ENCODE data around the gene EGFR.

The EGFR gene

DNA sequence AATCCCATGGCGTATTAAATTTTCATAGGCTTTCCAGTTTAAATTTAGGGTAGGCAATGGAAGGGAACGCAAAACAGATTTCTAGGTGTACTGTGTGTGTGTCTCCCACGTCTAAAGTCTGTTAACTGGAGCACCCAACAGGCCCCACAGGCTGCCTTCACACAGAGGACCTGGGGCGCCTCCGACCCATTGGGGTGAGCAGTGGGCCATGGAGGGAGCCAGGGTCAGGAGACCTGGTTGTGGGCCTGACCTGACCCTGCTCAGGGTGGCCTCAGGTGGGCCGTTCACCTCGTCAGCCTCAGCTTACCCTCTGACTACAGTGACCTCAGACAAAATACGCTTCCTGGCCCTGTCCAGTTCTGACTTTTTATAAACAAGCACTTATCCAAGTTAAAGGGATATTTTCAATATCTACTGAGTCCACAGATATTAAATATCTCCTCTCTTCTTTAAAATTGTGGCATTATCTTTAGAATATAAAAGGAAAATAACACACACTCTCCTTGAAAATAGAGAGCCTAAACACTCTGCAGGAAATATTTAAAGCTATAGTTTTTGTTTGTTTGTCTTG, 159.6 kb downstream of the EGFR start:
- no peak for DNase-seq

DNA sequence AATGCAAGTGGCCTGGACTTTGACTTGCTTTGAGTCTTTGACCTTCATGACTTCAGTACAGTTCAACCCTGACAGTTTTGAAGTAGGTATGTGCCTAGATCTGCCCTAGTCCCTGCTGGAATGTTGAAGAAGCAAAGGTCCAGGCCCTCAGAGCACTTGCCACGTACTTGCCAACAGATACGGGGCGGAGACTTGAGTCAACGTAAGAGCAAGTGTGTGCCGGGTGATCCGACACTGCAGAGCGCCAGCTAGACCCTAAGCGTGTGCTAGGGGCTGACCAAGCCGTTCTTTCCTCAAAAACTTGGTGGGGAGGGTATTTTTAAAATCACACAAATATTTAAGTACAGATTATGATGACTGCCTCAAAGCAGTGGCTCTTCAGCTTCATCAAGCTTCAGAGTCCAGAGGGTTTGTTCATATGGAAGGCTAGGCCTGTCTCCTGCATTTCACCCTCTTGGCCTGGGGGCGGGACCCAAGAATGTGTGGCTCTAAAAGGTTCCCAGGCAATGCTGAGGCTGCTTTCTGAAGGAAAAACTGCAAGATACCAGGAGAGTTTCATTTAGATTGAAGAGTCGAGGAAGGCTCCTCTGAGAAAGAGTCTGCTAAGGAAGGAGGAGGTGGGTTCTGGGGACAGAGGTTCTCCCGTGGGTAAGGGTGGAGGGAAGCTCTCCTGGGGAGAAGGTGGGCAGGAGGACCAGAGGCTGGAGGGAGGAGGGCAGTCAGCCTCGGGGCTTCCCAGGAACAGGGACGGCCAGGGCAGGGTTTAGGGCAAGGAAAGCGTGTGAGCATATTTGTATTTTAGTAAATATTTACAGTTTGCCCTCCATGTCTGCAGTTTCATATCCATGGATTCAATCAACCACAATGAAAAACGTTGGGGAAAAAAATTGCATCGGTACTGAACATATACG, 160.3 kb downstream of the EGFR start:
- no peak for DNase-seq

DNA sequence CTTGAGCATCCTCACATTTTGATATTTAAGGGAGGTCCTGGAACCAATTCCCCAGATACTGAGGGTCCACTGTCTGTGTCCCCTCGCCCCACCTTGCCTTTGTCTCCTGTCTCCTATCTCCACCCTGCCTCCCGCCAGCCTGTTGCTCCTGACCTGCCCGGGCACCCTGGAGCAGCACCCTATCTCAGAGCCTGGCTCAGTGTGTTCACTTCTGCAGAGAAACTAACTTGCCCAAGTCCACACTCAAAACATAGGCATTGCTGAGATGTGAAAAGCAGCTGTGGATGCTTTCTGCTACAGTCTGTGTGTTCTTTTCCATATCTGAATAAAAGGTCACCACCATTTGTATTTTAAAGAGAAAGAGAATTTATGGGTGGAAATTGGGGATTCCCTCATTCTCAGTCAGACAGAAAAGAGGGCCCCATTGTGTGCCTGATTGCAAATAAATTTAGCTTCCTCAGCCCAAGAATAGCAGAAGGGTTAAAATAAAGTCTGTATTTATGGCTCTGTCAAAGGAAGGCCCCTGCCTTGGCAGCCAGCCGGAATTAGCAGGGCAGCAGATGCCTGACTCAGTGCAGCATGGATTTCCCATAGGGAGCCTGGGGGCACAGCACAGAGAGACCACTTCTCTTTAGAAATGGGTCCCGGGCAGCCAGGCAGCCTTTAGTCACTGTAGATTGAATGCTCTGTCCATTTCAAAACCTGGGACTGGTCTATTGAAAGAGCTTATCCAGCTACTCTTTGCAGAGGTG, 161.3 kb downstream of the EGFR start:
- DNase-seq, result no peak

DNA sequence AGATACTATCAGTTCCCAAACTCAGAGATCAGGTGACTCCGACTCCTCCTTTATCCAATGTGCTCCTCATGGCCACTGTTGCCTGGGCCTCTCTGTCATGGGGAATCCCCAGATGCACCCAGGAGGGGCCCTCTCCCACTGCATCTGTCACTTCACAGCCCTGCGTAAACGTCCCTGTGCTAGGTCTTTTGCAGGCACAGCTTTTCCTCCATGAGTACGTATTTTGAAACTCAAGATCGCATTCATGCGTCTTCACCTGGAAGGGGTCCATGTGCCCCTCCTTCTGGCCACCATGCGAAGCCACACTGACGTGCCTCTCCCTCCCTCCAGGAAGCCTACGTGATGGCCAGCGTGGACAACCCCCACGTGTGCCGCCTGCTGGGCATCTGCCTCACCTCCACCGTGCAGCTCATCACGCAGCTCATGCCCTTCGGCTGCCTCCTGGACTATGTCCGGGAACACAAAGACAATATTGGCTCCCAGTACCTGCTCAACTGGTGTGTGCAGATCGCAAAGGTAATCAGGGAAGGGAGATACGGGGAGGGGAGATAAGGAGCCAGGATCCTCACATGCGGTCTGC, 162.2 kb downstream of the EGFR start:
- no peak for DNase-seq

DNA sequence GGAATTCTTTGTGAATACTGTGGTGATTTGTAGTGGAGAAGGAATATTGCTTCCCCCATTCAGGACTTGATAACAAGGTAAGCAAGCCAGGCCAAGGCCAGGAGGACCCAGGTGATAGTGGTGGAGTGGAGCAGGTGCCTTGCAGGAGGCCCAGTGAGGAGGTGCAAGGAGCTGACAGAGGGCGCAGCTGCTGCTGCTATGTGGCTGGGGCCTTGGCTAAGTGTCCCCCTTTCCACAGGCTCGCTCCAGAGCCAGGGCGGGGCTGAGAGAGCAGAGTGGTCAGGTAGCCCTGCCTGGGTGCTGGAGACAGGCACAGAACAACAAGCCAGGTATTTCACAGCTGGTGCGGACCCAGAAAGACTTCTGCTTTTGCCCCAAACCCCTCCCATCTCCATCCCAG, 162.9 kb downstream of the EGFR start:
- DNase-seq, result no peak

DNA sequence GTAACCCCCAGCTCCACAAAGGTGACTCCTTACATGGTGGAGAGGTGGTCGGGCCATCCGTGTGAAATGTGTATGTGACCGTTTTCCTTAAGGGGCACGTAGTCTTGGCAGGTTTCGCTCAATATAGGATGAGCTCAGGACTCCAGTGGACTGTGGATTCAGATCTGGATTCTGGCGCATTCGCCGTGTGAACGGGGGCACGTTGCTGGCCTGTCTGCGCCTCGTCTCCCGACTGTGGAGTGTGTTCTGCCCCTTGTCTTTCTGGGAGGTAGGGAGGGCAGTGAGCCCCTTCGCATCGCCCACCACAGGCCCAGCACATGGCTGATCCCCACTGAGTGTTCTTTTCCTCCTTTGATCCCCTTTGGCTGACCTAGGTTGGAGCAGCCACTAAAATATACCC, 165.1 kb downstream of the EGFR start:
- no peak for DNase-seq

DNA sequence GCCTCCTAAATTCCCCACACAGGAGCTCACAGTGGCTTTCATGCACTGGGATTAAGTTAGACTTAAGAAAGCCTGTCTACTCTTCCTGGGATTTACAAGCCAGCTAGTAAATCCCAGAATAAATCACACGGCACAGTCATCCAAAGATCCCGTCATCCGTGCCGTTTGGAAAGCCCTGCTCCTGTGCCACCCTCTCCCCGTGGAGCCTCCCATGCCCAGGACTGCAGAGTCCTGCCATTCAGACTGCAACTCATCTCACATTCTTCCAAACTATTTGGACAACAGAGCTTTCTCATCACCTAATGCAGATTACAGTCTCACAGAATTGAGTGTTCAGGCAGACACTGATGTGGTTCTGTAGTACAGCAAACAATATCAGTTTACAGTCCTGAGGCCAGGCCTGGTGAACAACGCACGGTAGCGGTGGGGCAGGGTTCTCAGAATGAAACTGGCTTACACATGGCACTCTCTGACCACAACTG, 166.5 kb downstream of the EGFR start:
- no peak for DNase-seq

DNA sequence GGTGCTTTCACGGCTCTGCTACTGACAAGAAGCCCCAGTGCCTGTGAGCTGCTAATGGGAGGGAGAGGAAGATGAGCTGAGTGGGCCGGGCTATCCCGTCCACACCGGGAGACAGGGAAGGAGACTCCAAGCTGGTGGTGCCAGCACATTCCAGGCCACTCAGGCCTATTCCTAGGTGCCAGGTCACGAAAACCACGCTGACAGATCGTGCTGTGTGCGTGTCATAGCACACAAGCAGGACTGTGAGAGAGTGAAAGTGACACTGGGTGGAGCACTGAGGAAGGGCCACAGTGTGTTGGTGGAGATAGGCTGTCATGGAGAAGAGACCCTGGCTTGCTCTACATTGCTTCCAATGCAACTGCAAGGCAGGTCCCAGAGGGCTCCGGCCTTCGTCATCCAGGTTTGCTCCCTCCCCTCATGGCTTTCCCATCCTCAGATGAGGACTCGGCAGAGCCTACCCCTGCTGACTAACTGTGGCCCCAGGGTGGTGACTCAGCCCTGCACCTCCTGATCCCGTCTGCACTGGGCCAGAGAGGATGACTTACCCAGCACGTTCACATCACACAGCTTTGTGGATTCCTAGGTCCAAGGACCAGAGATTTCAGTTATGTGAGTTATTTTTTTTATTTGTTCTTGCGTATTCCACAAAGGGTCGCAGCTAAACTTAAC, 167.3 kb downstream of the EGFR start:
- no peak for DNase-seq

DNA sequence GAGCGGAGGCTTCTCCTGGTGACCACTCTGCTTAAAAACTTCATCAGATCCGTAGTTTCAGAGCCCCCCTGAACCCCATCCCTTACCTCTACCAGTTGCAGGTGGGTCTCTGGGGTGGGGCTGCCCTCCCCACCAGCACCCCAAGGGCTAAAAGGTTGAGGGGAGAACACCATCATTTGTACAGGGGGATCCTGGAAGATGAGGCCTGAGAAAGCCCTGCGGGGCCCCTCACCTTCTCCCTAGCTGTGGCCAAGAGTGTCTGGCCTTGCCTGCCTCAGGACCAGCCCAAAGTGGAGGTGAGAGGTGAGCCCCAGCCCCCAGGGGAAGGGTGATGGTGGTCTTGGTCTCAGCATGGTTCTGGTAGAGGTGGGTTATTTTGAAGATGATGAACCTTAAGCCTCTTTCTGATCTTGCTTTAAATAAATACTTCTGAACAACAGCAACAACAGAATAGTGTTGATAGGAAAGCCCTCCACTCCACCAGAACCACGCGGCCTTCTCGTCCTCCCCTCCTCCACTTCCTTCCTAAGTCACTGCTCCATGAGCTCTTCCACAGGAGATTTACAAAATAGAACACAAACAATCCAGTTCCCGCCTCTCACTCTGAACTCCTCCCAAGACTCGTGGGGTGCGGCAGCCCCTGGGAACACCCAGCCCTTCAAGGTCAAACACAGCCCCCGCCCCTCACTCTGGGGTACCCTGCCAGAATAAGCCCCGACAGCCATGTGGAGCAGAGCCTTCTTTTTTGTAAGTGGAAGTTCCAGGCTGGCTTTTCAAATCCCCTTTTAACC, 169.1 kb downstream of the EGFR start:
- DNase-seq, result no peak

DNA sequence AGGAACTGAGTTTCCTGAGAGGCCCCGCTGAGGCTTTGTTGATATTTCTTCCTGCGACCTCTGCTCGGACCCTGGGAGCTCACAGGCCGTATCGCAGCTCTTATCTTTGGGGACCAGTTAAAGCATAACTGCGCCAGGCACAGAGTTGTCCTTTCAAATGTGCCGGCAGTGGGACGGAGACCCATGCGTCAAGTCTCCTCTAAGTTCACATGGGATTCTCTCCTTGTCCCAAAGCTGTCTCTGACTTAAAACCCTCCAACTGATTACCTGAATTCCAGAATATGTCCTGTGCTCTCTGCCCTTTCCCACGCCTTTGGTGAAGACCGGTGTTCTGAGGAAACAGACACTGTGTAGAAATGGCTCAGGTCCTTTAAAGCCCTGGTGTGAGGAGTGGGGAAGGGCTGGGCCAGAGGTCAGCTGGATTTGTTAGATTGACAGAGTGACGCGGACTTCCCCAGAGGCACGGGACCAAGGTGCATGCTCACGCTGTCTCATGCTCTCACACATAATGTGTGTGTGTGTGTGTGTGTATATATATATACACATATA, 169.8 kb downstream of the EGFR start:
- no peak for DNase-seq

DNA sequence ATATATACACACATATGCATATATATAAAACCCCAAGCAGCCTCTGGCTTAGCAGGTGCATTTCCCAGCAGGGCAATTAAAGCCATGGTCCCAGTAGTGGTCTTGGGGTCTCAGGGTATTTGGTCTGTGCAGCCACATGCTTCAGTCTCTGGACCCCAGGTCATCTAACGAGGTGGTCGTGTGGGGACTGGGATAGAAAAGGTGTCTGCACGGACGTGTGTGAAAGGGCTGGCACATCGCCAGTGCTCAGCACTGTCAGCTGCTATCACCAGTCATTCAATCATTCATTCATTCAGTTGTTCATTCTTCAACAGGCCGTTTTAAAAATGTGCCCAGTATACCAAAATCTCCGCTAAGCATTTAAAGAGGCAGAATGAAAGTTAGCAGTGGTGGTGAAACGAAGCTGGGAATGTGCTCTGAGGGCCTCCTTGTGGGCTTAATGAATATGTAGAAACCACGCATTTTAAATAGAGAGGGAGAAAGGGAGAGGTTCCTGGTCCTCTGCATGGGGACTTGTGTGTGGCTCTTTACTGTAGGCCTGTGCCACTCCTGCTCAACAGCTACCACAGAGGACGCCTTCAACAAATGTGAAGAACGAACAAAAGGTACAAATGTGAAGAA, 170.4 kb downstream of the EGFR start:
- no peak for DNase-seq

DNA sequence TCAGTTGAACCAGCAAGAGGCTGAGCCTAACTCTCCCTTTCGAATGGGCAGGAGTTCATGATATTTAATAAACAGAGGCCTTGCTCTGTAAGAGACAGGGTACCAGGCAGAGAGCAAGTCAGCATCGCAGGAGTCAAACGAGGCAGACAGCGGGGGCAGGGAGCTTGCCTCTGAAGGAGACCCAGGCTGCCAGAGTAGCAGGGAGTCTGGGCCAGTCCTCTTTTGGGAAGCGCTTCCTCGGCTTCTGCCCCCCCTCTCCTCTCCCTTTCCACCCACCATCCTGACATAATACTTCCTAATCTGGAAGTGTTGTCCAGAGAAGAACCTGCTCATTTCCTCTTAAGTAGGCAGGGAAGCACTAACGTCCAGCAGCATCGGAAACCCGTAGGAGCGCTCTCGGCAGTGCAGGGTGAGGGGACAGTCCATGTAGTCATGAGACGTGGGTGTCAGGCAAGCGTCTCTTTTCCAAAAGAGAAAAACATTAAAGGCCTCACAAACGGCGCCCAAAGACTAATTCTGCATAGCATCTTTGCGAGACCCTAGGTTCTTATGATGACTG, 171.1 kb downstream of the EGFR start:
- no peak for DNase-seq

DNA sequence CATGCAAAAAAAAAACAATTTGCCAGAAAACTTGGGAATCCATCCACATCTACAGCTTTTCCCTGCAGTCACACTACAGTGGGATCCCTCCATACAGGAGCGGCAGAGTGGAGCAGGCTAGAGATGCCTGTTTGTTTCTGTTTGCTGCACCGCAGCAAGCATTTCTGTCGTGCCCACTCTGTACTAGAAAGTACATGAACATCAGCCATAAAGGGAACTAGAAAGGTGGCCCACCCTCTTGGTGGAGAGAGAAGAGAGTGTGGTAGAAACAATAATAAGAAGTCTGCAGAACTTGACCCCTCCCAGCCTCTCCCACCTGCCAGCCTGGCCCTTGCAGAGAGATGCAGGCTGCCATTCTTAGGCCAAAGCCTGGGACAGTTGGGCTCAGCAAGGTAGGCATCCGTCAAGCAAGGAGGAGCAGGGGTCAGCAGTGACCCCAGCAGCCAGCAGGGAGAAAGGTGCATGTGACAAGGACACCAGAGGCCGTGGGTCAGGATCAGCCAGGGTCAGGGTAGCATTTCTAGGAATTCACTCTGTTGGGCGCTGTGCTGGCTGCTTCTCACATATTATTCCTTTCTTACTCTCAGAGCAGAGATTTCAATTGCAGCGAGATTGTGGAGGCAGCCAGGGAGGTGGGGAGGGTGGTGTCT, 171.8 kb downstream of the EGFR start:
- no peak for DNase-seq

DNA sequence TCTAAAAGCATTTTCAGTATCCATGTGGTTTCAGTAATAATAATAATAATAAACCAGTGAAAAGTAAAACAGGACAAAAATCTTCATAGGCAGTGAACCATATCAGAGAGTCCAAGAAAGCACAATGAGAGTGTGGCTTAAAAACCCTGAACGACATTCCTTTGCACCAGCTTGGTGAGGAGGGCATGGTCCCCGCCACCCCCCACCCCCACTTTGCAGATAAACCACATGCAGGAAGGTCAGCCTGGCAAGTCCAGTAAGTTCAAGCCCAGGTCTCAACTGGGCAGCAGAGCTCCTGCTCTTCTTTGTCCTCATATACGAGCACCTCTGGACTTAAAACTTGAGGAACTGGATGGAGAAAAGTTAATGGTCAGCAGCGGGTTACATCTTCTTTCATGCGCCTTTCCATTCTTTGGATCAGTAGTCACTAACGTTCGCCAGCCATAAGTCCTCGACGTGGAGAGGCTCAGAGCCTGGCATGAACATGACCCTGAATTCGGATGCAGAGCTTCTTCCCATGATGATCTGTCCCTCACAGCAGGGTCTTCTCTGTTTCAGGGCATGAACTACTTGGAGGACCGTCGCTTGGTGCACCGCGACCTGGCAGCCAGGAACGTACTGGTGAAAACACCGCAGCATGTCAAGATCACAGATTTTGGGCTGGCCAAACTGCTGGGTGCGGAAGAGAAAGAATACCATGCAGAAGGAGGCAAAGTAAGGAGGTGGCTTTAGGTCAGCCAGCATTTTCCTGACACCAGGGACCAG, 172.5 kb downstream of the EGFR start:
- no peak for DNase-seq

DNA sequence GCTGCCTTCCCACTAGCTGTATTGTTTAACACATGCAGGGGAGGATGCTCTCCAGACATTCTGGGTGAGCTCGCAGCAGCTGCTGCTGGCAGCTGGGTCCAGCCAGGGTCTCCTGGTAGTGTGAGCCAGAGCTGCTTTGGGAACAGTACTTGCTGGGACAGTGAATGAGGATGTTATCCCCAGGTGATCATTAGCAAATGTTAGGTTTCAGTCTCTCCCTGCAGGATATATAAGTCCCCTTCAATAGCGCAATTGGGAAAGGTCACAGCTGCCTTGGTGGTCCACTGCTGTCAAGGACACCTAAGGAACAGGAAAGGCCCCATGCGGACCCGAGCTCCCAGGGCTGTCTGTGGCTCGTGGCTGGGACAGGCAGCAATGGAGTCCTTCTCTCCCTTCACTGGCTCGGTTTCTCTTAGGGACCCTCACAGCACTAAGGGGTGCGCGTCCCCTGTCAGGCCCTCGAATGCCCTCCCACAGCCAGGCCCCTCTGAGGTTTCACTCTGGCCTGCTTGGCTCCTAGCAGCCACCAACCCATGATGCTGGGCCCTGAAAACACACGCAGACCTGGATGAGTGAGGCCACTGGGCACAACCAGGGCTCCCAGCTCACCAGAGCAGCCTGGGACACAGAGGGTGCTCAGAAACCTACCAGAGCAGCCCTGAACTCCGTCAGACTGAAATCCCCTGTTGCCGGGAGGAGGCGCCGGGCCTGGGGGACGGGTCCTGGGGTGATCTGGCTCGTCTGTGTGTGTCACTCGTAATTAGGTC, 173.3 kb downstream of the EGFR start:
- no peak for DNase-seq

DNA sequence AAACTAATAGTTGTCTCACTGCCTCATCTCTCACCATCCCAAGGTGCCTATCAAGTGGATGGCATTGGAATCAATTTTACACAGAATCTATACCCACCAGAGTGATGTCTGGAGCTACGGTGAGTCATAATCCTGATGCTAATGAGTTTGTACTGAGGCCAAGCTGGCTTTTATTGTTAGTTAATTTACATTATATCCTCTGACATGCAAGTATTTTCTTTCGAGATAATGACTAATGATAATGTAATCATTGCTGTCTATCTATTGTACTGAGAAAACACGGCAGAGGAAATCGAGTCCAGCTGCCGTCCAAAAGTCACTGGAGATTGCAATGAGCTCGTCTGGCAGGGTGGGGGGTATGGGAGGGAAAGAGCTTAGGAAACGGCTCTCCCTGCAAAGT, 173.9 kb downstream of the EGFR start:
- no peak for DNase-seq

DNA sequence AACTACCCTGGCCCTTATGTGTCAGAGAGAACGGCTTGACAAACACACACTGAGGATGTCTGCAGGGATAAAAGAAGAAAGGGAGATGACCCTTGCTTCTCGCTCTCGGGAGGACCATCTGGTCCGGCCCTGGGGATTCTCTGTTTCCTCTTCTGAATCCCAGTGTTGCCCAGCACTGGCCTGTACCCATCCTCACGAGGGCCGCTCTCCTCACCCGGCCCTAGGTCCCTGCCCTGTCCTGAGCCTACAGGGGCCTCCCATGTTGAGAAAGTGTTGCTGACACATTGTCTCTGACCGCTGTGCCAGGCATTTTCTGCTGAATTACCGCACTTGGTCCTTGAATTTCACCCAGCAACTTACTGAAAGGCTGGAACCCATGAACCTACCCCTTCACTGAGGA, 174.4 kb downstream of the EGFR start:
- no peak for DNase-seq

DNA sequence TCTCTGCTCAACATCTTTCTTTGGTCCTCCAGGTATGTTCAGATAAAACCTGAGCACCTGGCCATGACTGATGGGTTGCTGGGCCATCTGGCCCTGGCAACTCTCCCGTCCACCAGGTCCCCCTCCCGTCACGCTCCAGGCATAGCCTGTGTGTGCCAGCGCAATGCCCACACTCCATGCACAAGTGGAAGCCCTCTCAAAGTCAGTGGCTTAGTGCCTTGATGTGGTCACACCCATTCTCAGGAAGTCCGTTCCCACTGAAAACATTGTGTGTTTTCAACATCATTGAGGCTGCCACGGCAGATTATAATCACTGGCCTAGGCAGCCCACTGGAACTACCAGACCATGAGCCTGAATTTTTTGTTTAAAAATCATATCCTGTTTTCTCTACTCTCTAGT, 175.7 kb downstream of the EGFR start:
- DNase-seq, result no peak
